Ishikawa (cell line): ENCODE data around the gene RABGAP1.

Experiments
- CREB1 ChIP-seq: IDR thresholded peaks from 2 replicates; pipeline ENCODE4 v1.6.1; 2012; ENCODE audit warnings: low read depth
- EP300 ChIP-seq: IDR thresholded peaks from 2 replicates; pipeline ENCODE4 v1.6.1; 2012; ENCODE audit warnings: borderline replicate concordance
- FOXM1 ChIP-seq: IDR thresholded peaks from 2 replicates; pipeline ENCODE4 v1.6.1; 2012; ENCODE audit warnings: low read depth, borderline replicate concordance
- TAF1 ChIP-seq: IDR thresholded peaks from 2 replicates; pipeline ENCODE4 v1.6.1; 2012; ENCODE audit warnings: low read depth, mild to moderate bottlenecking
- TCF12 ChIP-seq: IDR thresholded peaks from 2 replicates; pipeline ENCODE4 v1.6.1; 2012; ENCODE audit warnings: low read depth

GRCh38 chr9:123033352-123033751 is 92.5 kb downstream of the RABGAP1 start, which contains the start of gene GPR21:
- TF ChIP-seq CREB1: no peak
- no peak for TF ChIP-seq EP300
- TF ChIP-seq TAF1: no peak
- TF ChIP-seq TCF12: no peak
- TF ChIP-seq FOXM1: no peak
